ENCODE results near the gene SLC8A1.

Gene SLC8A1

DNA sequence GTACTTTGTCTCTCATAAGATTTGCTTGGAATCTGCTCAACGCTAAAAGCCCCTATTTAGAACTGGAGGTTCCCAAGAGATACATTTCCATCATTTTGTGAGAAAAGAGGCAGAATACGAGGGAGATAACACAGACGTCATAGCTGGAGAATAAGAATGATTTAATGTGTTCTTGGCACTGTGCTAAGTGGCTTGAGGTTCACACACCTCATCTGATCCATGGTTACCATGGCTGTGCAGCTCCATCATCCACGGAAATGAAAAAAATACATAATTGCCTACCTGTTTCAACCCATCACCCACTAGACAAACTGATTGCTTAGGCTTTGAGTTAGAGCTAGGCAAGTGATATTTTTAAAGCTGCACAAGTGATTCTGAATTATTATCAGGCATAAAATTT is 227.6 kb downstream of the SLC8A1 start:
- Histone ChIP-seq H3K4me3 (ENCODE audit: low read depth in 1 of 2, low read length in 2 of 2) (no peak overlapping the region), H3K4me1 (ENCODE audit: insufficient read depth, low read length) (peaks cover 29% of the 10 kb centered on the region), H3K9ac (ENCODE audit: low read length) (no peak overlapping the region), H3K36me3 (ENCODE audit: insufficient read depth, low read length) (no peaks in the 10 kb centered on the region), H3K27ac (ENCODE audit: low read depth, low read length) (no peak overlapping the region), H3K9me3 (ENCODE audit: low read length) (no peaks in the 10 kb centered on the region), H3K27me3 (ENCODE audit: control insufficient read depth in 1 of 2, insufficient read depth in 2 of 2, low read length in 2 of 2) (no peaks in the 10 kb centered on the region)

DNA sequence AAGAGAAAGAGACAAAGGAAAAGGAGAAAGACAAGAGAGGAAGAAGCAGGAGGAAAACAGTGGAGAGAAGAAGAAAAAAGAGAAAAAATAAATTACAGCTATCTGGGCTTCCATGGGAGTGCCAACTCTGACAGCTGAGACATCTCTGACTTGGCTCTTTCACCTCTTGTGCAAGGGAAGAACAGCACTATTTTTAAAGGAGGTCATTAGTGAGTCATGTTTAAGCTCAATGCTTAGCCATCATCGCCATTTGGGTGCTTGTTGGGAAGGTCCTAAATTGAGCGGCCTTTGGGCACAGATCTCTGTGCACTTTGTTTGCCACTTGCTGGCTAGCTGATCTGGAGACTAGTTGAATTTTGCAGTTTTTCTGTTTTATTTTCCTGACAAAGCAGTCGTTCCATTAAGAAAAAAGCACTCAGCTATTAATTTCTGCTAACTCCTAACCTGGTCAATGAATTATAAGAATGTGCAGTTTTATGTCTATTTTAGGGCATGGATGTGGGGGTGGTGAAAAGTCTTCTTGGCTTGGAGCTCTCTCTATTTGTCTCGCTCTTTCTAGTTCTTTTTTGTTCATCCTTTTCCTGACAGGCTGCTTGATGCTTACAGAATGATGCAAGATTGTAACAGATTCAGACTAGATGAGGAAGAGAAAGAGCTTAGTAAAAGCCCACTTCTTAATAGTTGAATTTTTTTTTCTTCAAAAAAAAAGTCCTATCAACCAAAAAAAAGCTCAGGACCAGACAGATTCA is 231.5 kb downstream of the SLC8A1 start:
- Histone ChIP-seq H3K36me3 (ENCODE audit: insufficient read depth, low read length) (no peaks in the 10 kb centered on the region), H3K27ac (ENCODE audit: low read depth, low read length) (no peak overlapping the region), H3K4me3 (ENCODE audit: low read depth in 1 of 2, low read length in 2 of 2) (no peak overlapping the region), H3K27me3 (ENCODE audit: control insufficient read depth in 1 of 2, insufficient read depth in 2 of 2, low read length in 2 of 2) (no peaks in the 10 kb centered on the region), H3K4me1 (ENCODE audit: insufficient read depth, low read length) (peaks cover 22% of the 10 kb centered on the region), H3K9ac (ENCODE audit: low read length) (no peak overlapping the region), H3K9me3 (ENCODE audit: low read length) (no peaks in the 10 kb centered on the region)

DNA sequence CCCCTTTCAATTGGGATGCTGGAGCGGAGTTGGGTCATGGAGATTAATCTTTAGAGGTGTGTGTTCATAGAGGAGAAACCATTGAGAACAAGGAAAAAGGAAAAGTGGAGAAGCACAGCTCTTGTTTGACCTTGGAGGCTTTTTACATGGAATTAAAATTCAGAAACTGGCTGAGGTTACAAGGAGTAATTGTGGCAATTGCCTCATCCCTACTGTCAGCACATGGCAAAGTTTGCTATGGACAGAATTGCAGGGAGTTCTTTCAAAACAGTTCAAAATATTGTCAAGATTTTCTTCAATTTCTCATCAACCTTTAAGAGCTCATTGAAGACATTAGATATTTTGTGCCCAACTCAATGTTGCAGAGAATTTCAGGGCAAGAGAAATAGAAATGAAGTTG is 232.7 kb downstream of the SLC8A1 start:
- Histone ChIP-seq H3K9me3 (ENCODE audit: low read length) (no peaks in the 10 kb centered on the region), H3K27me3 (ENCODE audit: control insufficient read depth in 1 of 2, insufficient read depth in 2 of 2, low read length in 2 of 2) (no peaks in the 10 kb centered on the region), H3K27ac (ENCODE audit: low read depth, low read length) (no peak overlapping the region), H3K4me1 (ENCODE audit: insufficient read depth, low read length) (peaks cover 28% of the 10 kb centered on the region), H3K9ac (ENCODE audit: low read length) (no peak overlapping the region), H3K36me3 (ENCODE audit: insufficient read depth, low read length) (no peaks in the 10 kb centered on the region), H3K4me3 (ENCODE audit: low read depth in 1 of 2, low read length in 2 of 2) (no peak overlapping the region)

DNA sequence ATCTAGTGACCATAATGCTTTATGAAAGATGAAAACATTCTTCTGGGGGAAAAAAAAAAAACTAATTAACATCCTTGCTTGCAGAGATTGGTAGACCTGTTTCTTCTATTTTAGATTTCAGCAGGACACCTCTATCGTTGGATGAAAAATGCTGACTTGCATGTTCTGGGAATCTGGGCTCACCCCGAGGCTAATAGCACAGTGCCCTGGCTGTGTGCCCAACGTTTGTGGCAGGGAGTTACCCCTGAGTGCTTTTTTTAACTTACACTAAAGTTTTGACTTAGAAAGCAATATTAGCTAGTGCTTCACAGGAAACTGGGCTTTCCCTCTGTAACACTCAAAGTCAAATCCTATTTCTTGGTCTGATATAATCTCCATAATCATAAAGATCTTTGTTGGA is 233.2 kb downstream of the SLC8A1 start:
- Histone ChIP-seq H3K4me3 (ENCODE audit: low read depth in 1 of 2, low read length in 2 of 2) (no peak overlapping the region), H3K9ac (ENCODE audit: low read length) (no peak overlapping the region), H3K27ac (ENCODE audit: low read depth, low read length) (no peak overlapping the region), H3K4me1 (ENCODE audit: insufficient read depth, low read length) (peaks cover 32% of the 10 kb centered on the region), H3K36me3 (ENCODE audit: insufficient read depth, low read length) (no peaks in the 10 kb centered on the region), H3K27me3 (ENCODE audit: control insufficient read depth in 1 of 2, insufficient read depth in 2 of 2, low read length in 2 of 2) (no peaks in the 10 kb centered on the region), H3K9me3 (ENCODE audit: low read length) (no peaks in the 10 kb centered on the region)

DNA sequence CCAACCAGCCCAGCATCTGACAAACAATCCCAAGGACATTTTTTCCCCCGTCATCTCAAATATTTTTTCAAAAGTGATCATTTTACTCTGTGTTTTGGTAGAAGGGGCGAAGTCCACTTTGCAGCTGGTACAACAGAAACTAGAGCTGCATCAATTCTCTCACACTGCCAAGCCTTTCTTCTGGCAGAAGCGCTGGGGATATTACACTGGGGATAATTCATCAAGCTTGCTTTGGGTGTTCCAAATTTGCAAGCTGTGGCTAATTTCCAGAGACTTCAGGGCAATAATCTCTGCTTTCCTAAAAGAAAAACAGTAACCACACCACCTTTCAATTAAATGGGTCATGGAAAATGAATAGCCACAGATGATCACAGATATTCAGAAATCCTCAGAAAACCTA is 238.3 kb downstream of the SLC8A1 start:
- H3K4me1 ChIP-seq (ENCODE audit: insufficient read depth, low read length), result peaks cover 30% of the 10 kb centered on the region
- no peaks in the 10 kb centered on the region for H3K36me3 ChIP-seq (ENCODE audit: insufficient read depth, low read length)
- H3K27me3 ChIP-seq (ENCODE audit: control insufficient read depth in 1 of 2, insufficient read depth in 2 of 2, low read length in 2 of 2), result no peaks in the 10 kb centered on the region
- peak overlapping the region in 1 of 2 donors; percentile 16 for H3K4me3 ChIP-seq (ENCODE audit: low read depth in 1 of 2, low read length in 2 of 2)
- no peak overlapping the region for H3K27ac ChIP-seq (ENCODE audit: low read depth, low read length)
- no peaks in the 10 kb centered on the region for H3K9me3 ChIP-seq (ENCODE audit: low read length)
- no peak overlapping the region for H3K9ac ChIP-seq (ENCODE audit: low read length)

DNA sequence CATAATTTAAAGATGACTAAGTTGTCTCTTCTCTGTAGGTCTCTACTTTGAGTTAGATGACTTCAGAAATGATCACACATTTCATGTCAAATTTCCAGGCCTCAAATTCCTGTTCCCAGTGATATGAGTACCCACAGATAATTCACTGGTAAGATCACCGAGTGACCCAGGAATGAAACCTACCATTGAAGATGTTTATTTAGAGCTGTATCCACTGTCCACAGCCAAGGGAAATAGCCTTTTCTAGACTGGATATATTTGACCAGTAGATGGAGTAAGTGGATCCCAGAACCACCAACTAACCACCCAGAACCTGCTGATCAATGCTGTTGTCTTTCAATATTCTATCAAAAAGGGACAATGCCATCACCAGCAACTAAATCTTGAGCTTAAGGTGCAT is 238.8 kb downstream of the SLC8A1 start:
- no peaks in the 10 kb centered on the region for H3K9me3 ChIP-seq (ENCODE audit: low read length)
- H3K4me1 ChIP-seq (ENCODE audit: insufficient read depth, low read length), result peaks cover 29% of the 10 kb centered on the region
- H3K4me3 ChIP-seq (ENCODE audit: low read depth in 1 of 2, low read length in 2 of 2), result no peak overlapping the region
- no peaks in the 10 kb centered on the region for H3K36me3 ChIP-seq (ENCODE audit: insufficient read depth, low read length)
- H3K27ac ChIP-seq (ENCODE audit: low read depth, low read length), result no peak overlapping the region
- no peak overlapping the region for H3K9ac ChIP-seq (ENCODE audit: low read length)
- H3K27me3 ChIP-seq (ENCODE audit: control insufficient read depth in 1 of 2, insufficient read depth in 2 of 2, low read length in 2 of 2), result no peaks in the 10 kb centered on the region

DNA sequence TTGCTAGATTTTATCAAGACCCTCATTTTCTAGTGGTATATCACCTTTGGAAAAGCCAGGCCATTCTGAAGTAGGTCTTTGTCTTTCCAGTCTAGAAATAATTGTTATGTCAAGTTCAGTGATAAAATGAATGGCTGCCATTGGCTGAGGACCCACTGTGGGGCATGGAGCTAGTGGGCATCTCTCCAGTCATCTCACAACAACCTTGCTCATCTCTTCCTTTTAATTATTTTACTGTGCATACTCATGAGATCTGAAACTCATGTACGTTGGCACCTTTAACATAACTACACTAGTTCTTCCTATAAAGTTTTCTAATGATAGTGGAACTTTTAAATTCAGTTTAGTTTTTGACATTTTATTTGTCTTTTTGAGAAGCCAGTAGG is 240.9 kb downstream of the SLC8A1 start:
- Histone ChIP-seq H3K4me1 (ENCODE audit: insufficient read depth, low read length) (peaks cover 29% of the 10 kb centered on the region), H3K27me3 (ENCODE audit: control insufficient read depth in 1 of 2, insufficient read depth in 2 of 2, low read length in 2 of 2) (no peaks in the 10 kb centered on the region), H3K4me3 (ENCODE audit: low read depth in 1 of 2, low read length in 2 of 2) (no peak overlapping the region), H3K9me3 (ENCODE audit: low read length) (no peaks in the 10 kb centered on the region), H3K27ac (ENCODE audit: low read depth, low read length) (no peak overlapping the region), H3K9ac (ENCODE audit: low read length) (no peak overlapping the region), H3K36me3 (ENCODE audit: insufficient read depth, low read length) (no peaks in the 10 kb centered on the region)

DNA sequence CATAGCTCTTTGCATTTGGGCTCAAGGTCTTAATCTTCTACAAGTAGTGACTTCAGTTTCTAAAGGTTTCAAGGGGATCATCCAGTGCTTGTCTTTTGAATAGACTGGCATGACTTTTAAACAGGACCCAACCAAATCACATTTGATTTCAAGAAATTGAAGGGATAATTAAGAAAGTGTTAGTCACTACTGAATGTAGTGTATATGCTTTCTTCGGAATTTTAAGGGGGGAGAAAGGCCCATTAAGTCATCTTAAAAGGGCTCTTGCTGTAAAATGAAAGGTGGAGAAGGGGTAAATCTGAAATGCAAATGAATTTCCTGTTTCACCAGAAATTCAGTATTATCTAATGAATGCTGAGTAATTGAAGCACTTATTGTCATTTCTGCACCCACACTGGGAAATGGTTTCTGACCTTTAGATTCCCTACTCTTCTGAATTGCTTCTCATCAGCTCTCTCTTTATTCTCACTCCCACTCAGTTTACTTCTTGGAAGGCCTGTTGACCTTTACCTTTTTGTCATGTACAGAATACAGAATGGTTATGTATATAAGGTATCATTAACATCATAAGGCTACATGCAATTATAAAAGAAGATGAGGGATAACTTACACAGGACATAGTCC is 241.4 kb downstream of the SLC8A1 start:
- Histone ChIP-seq H3K9me3 (ENCODE audit: low read length) (no peaks in the 10 kb centered on the region), H3K36me3 (ENCODE audit: insufficient read depth, low read length) (no peaks in the 10 kb centered on the region)

DNA sequence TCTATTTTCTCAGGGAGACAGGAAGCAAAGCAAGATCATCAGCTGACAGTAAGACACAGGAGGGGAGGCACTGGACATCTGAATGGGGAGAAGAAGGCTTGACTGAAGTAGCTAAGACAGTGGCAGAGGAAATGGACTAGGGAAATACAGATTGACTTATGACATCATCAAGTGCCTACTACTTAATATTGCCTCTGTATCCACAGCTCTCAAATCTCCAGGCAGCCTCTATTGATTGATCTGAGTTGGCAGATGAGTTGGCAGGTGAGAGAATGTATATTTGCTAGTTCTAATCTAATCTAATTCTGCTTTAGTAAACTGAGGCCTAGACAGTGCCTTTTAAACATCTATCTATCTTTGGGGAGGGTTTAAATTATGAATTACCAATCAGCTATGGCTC is 242.1 kb downstream of the SLC8A1 start:
- Histone ChIP-seq H3K27me3 (ENCODE audit: control insufficient read depth in 1 of 2, insufficient read depth in 2 of 2, low read length in 2 of 2) (no peaks in the 10 kb centered on the region), H3K27ac (ENCODE audit: low read depth, low read length) (no peak overlapping the region), H3K4me1 (ENCODE audit: insufficient read depth, low read length) (peaks cover 28% of the 10 kb centered on the region), H3K9ac (ENCODE audit: low read length) (no peak overlapping the region), H3K4me3 (ENCODE audit: low read depth in 1 of 2, low read length in 2 of 2) (no peak overlapping the region), H3K9me3 (ENCODE audit: low read length) (no peaks in the 10 kb centered on the region), H3K36me3 (ENCODE audit: insufficient read depth, low read length) (no peaks in the 10 kb centered on the region)

More for the DNA sequence above, 241.4 kb downstream of the SLC8A1 start:
- Histone ChIP-seq H3K27me3 (ENCODE audit: control insufficient read depth in 1 of 2, insufficient read depth in 2 of 2, low read length in 2 of 2) (no peaks in the 10 kb centered on the region), H3K4me3 (ENCODE audit: low read depth in 1 of 2, low read length in 2 of 2) (no peak overlapping the region), H3K9ac (ENCODE audit: low read length) (no peak overlapping the region), H3K27ac (ENCODE audit: low read depth, low read length) (no peak overlapping the region), H3K4me1 (ENCODE audit: insufficient read depth, low read length) (peaks cover 29% of the 10 kb centered on the region)

DNA sequence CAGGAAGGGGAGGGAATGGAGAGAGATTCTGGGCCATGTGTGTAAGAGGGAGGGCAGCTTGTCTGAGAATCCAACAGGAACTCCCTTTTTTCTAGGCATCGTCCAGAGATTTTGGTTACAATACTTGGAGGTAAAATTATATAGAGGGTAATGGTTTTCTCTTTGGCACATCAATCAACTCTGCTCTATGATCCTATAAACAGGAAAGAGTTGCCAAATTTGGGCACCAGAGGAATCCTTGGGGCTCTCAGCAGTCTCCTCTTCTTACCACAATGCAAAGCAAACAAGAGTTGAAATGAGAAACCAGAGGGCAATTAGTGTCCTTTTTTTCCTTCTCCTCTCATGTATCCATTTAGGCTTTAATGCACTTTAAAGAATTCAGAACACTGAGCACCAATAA is 243.4 kb downstream of the SLC8A1 start:
- no peaks in the 10 kb centered on the region for H3K36me3 ChIP-seq (ENCODE audit: insufficient read depth, low read length)
- no peaks in the 10 kb centered on the region for H3K9me3 ChIP-seq (ENCODE audit: low read length)
- H3K27ac ChIP-seq (ENCODE audit: low read depth, low read length), result no peak overlapping the region
- no peak overlapping the region for H3K4me3 ChIP-seq (ENCODE audit: low read depth in 1 of 2, low read length in 2 of 2)
- no peaks in the 10 kb centered on the region for H3K27me3 ChIP-seq (ENCODE audit: control insufficient read depth in 1 of 2, insufficient read depth in 2 of 2, low read length in 2 of 2)
- no peak overlapping the region for H3K9ac ChIP-seq (ENCODE audit: low read length)
- peaks cover 17% of the 10 kb centered on the region for H3K4me1 ChIP-seq (ENCODE audit: insufficient read depth, low read length)

DNA sequence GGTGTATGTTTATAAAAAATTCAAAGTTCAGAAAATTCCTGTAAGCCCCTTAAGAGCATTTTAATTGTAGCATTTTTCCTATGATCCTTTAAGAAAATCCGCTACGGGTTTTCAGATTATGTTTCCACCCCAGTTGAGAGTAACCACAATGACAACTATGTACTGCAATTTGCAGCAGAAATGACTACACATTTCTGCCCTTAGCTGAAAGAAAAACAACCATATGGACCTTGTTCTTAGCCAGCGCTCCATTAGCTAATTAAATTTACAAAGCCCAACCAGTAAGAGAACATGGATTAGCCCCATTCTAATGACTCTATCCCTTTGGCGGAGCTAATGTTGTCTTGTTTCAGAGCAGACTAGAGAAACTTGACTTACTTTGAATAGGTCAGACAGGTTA is 247.6 kb downstream of the SLC8A1 start:
- Histone ChIP-seq H3K27me3 (ENCODE audit: control insufficient read depth in 1 of 2, insufficient read depth in 2 of 2, low read length in 2 of 2) (no peaks in the 10 kb centered on the region), H3K36me3 (ENCODE audit: insufficient read depth, low read length) (no peaks in the 10 kb centered on the region), H3K4me3 (ENCODE audit: low read depth in 1 of 2, low read length in 2 of 2) (no peak overlapping the region), H3K9ac (ENCODE audit: low read length) (no peak overlapping the region), H3K4me1 (ENCODE audit: insufficient read depth, low read length) (peaks cover 24% of the 10 kb centered on the region), H3K9me3 (ENCODE audit: low read length) (no peaks in the 10 kb centered on the region), H3K27ac (ENCODE audit: low read depth, low read length) (no peak overlapping the region)

All from muscle layer of colon (tissue), 2 donors.